Erythroblast (primary cell): ENCODE measurements around the gene FES.

Experiments used
- GATA1 ChIP-seq: IDR thresholded peaks from 2 replicates; pipeline ENCODE4 v1.6.1; 2011; ENCODE audit warnings: low read depth, mild to moderate bottlenecking, control low read depth, low read length, moderate library complexity
- POLR2A ChIP-seq: IDR thresholded peaks from 2 replicates; pipeline ENCODE4 v1.6.1; 2011; ENCODE audit warnings: mild to moderate bottlenecking, low read length

- TF ChIP-seq POLR2A (no peak), GATA1 (no peak)
Measured at GRCh38 chr15:90864507-90864906, 19.8 kb upstream of the FES start.
